ENCODE results near the gene CDC6.

Gene CDC6

GRCh38 chr17:40259505-40259904 lies 28.2 kb upstream of the CDC6 start:
- TF ChIP-seq FOXP2 (optimal IDR thresholded peaks at IDR 0.05; ENCODE audit: borderline replicate concordance, extremely low read depth, extremely low read length, insufficient read depth) (no peak), TAF1 (IDR thresholded peaks at IDR 0.05; ENCODE audit: borderline replicate concordance, insufficient read depth, low read length) (no peak), SIN3A (IDR thresholded peaks at IDR 0.05; ENCODE audit: borderline replicate concordance, insufficient read depth, low read length) (no peak), POLR2AphosphoS5 (IDR thresholded peaks at IDR 0.05; ENCODE audit: low read depth, low read length) (no peak)
- TF ChIP-seq, protein P1, sequence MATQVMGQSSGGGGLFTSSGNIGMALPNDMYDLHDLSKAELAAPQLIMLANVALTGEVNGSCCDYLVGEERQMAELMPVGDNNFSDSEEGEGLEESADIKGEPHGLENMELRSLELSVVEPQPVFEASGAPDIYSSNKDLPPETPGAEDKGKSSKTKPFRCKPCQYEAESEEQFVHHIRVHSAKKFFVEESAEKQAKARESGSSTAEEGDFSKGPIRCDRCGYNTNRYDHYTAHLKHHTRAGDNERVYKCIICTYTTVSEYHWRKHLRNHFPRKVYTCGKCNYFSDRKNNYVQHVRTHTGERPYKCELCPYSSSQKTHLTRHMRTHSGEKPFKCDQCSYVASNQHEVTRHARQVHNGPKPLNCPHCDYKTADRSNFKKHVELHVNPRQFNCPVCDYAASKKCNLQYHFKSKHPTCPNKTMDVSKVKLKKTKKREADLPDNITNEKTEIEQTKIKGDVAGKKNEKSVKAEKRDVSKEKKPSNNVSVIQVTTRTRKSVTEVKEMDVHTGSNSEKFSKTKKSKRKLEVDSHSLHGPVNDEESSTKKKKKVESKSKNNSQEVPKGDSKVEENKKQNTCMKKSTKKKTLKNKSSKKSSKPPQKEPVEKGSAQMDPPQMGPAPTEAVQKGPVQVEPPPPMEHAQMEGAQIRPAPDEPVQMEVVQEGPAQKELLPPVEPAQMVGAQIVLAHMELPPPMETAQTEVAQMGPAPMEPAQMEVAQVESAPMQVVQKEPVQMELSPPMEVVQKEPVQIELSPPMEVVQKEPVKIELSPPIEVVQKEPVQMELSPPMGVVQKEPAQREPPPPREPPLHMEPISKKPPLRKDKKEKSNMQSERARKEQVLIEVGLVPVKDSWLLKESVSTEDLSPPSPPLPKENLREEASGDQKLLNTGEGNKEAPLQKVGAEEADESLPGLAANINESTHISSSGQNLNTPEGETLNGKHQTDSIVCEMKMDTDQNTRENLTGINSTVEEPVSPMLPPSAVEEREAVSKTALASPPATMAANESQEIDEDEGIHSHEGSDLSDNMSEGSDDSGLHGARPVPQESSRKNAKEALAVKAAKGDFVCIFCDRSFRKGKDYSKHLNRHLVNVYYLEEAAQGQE (IDR thresholded peaks at IDR 0.05; ENCODE audit: insufficient read depth in 1 of 2, low read depth in 2 of 2, low read length in 2 of 2) = no peak

DNA sequence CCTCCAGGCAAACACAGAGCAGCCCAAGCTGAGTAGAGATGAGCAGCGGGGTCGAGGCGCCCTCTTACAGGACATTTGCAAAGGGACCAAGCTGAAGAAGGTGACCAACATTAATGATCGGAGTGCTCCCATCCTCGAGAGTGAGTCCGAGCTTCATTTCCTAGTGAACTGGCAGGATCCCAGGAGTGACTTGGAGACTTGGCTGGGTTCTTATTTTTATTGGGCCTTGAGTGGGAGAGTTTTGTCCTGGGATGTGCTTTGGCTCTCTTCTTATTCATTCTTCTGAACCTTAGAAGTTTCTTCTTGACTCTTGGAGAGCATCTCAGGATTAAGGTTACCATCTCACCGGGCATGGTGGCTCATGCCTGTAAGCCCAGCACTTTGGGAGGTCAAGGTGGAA lies 27.2 kb upstream of the CDC6 start:
- TF ChIP-seq, protein P1 (IDR thresholded peaks at IDR 0.05; ENCODE audit: insufficient read depth in 1 of 2, low read depth in 2 of 2, low read length in 2 of 2) = no peak
- TF ChIP-seq TAF1 (IDR thresholded peaks at IDR 0.05; ENCODE audit: borderline replicate concordance, insufficient read depth, low read length) (no peak), SIN3A (IDR thresholded peaks at IDR 0.05; ENCODE audit: borderline replicate concordance, insufficient read depth, low read length) (no peak), POLR2AphosphoS5 (IDR thresholded peaks at IDR 0.05; ENCODE audit: low read depth, low read length) (no peak), FOXP2 (optimal IDR thresholded peaks at IDR 0.05; ENCODE audit: borderline replicate concordance, extremely low read depth, extremely low read length, insufficient read depth) (no peak)

GRCh38 chr17:40264458-40265185 lies 23.1 kb upstream of the CDC6 start:
- TF ChIP-seq SIN3A (IDR thresholded peaks at IDR 0.05; ENCODE audit: borderline replicate concordance, insufficient read depth, low read length) (no peak), POLR2AphosphoS5 (IDR thresholded peaks at IDR 0.05; ENCODE audit: low read depth, low read length) (no peak)

DNA sequence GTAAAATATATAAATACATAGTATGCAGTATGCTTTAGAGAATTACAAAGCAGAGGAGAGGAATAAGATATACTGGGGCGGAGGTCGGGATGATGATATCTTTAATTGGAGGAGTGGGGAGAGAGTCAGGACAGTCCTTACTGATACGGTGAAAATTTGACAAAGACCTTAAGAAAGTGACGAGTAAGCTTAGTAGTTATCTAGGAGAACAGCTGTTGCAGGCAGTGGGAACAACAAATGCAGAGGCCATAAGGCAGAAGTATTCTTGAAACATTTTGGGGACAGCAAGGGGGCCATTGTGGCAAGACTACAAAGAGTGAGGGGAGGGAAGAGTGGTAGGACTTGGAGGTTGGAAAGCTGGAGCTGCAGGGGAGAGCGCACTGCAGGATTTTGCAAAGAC lies 22.3 kb upstream of the CDC6 start:
- TF ChIP-seq TAF1 (IDR thresholded peaks at IDR 0.05; ENCODE audit: borderline replicate concordance, insufficient read depth, low read length) (no peak), FOXP2 (optimal IDR thresholded peaks at IDR 0.05; ENCODE audit: borderline replicate concordance, extremely low read depth, extremely low read length, insufficient read depth) (no peak), SIN3A (IDR thresholded peaks at IDR 0.05; ENCODE audit: borderline replicate concordance, insufficient read depth, low read length) (no peak), POLR2AphosphoS5 (IDR thresholded peaks at IDR 0.05; ENCODE audit: low read depth, low read length) (no peak)
- TF ChIP-seq, protein P1 (IDR thresholded peaks at IDR 0.05; ENCODE audit: insufficient read depth in 1 of 2, low read depth in 2 of 2, low read length in 2 of 2) = no peak

- TF ChIP-seq SIN3A (IDR thresholded peaks at IDR 0.05; ENCODE audit: borderline replicate concordance, insufficient read depth, low read length) = no peak
- no peak for TF ChIP-seq POLR2AphosphoS5 (IDR thresholded peaks at IDR 0.05; ENCODE audit: low read depth, low read length)
- TF ChIP-seq, protein P1 (IDR thresholded peaks at IDR 0.05; ENCODE audit: insufficient read depth in 1 of 2, low read depth in 2 of 2, low read length in 2 of 2) = no peak
- TF ChIP-seq FOXP2 (optimal IDR thresholded peaks at IDR 0.05; ENCODE audit: borderline replicate concordance, extremely low read depth, extremely low read length, insufficient read depth) = no peak
- TF ChIP-seq TAF1 (IDR thresholded peaks at IDR 0.05; ENCODE audit: borderline replicate concordance, insufficient read depth, low read length) = no peak
Observed at GRCh38 chr17:40266882-40267281, 20.8 kb upstream of the CDC6 start.

Measured in PFSK-1 (cell line).